K562 (cell line): ENCODE data around the gene SCGB2B2. TPM values are rescaled to one million over a fixed set of nuclear protein-coding genes. Genes with fewer than 3 reads are reported as not detected.

Experiments used
- ATAC-seq: fragments of 200-7000 bp; cut with Tn5 transposase; 3 replicates; pipeline ENCODE4 v1.9.1; 2020; ENCODE audit warnings: moderate library complexity
- BruUV-seq: library from RNA; stranded (reverse); fragments of 400-500 nt; replicated peaks from 2 replicates; lab custom pipeline; 2021; lab: Mats Ljungman, UMichigan
- CTCF ChIA-PET: fragments of 300-600 bp; formaldehyde crosslinking; extraction: SDS; loops from one replicate; lab custom pipeline; 2021; ENCODE audit warnings: low intra/inter-chr PET ratio; lab: Yijun Ruan, JAX
- POLR2A ChIA-PET: fragments of 300-600, 350-650 bp; sonication (Branson Sonifier 250); formaldehyde crosslinking; extraction: SDS; loops from one replicate; lab custom pipeline; 2021; ENCODE audit warnings: antibody characterized with exemption, inconsistent platforms; lab: Yijun Ruan, JAX
- DNase-seq, 4 experiments: peaks; one replicate each; pipeline versions ENCODE4 v3.0.0 to v3.0.0-alpha.2; 2011 to 2018; ENCODE audit warnings: low spot score in 3 of 4, mixed read lengths in 3 of 4; ENCODE audit errors: extremely low read depth in 1 of 4
- FAIRE-seq: peaks from 2 replicates; lab custom pipeline; 2011; peaks lifted over from hg19 to GRCh38; lab: Jason Lieb, UNC
- H2AFZ ChIP-seq: 2 replicates; pipeline ENCODE4 v1.6.0; 2011; ENCODE audit warnings: low read depth, low read length, control low read depth, inconsistent platforms
- H3K27ac ChIP-seq: fragments of 200-600 bp; 3 replicates; pipeline ENCODE4 v1.8.0; 2011; ENCODE audit warnings: low read depth, mild to moderate bottlenecking, control low read depth, inconsistent platforms, low read length, moderate library complexity, mixed read lengths; ENCODE audit errors: extremely low read depth
- H3K27me3 ChIP-seq, 2 experiments: fragments of 300-600 bp in 1 of 2; 2 replicates in 1 of 2; 3 replicates in 1 of 2; pipeline versions ENCODE4 v1.6.0 to v1.8.0; 2011; ENCODE audit warnings: inconsistent platforms in 2 of 2, low read length in 2 of 2, mild to moderate bottlenecking in 1 of 2, mixed read lengths in 1 of 2, moderate library complexity in 1 of 2; ENCODE audit not compliant: control insufficient read depth in 2 of 2, insufficient read depth in 2 of 2
- H3K36me3 ChIP-seq: fragments of 300-600 bp; 3 replicates; pipeline ENCODE4 v1.8.0; 2011; ENCODE audit warnings: mild to moderate bottlenecking, low read length, inconsistent platforms; ENCODE audit not compliant: control insufficient read depth, insufficient read depth
- H3K4me1 ChIP-seq, 2 experiments: fragments of 200-600 bp in 1 of 2; replicated peaks in 1 of 2; 2 replicates in 1 of 2; 3 replicates in 1 of 2; pipeline versions ENCODE4 v1.5.1 to v1.8.0; 2011; ENCODE audit warnings: inconsistent platforms in 2 of 2, low read length in 2 of 2, mild to moderate bottlenecking in 1 of 2, mixed read lengths in 1 of 2, moderate library complexity in 1 of 2; ENCODE audit not compliant: control insufficient read depth in 2 of 2, insufficient read depth in 2 of 2
- H3K4me2 ChIP-seq: 2 replicates; pipeline ENCODE4 v1.6.1; 2011; ENCODE audit warnings: low read length, control low read depth, inconsistent platforms, mixed read lengths; ENCODE audit not compliant: insufficient read depth
- H3K4me3 ChIP-seq: fragments of 200-600 bp; sonication (generic), shearing (Covaris generic); 2 replicates; pipeline ENCODE4 v1.5.1; 2016; ENCODE audit warnings: control low read depth, inconsistent platforms
- H3K79me2 ChIP-seq: fragments of 200-600 bp; 3 replicates; pipeline ENCODE4 v1.8.0; 2011; ENCODE audit warnings: low read length, inconsistent platforms; ENCODE audit not compliant: control insufficient read depth, insufficient read depth
- H3K9ac ChIP-seq, 2 experiments: 2 replicates each; pipeline versions ENCODE4 v1.6.0 to v1.6.1; 2011; ENCODE audit warnings: low read depth in 2 of 2, low read length in 2 of 2, control low read depth in 1 of 2, inconsistent platforms in 1 of 2, mild to moderate bottlenecking in 1 of 2, mixed read lengths in 1 of 2; ENCODE audit not compliant: insufficient read depth in 1 of 2
- H3K9me1 ChIP-seq: one replicate; pipeline ENCODE4 v1.6.0; 2011; ENCODE audit warnings: inconsistent platforms, mild to moderate bottlenecking, low read length, moderate library complexity; ENCODE audit not compliant: control insufficient read depth, insufficient read depth
- H3K9me3 ChIP-seq: replicated peaks from 2 replicates; pipeline ENCODE4 v1.5.1; 2011; ENCODE audit warnings: low read depth, low read length, inconsistent platforms; ENCODE audit not compliant: control insufficient read depth, insufficient read depth
- H4K20me1 ChIP-seq: replicated peaks from 2 replicates; pipeline ENCODE4 v1.6.1; 2011; ENCODE audit warnings: low read length, inconsistent platforms, mixed read lengths; ENCODE audit not compliant: control insufficient read depth, insufficient read depth
- CREM ChIP-seq: IDR thresholded peaks from 2 replicates; pipeline ENCODE4 v1.6.1; 2014; ENCODE audit warnings: antibody characterized with exemption, low read depth
- GABPA ChIP-seq: fragments of 200-800 bp; sonication (Bioruptor generic); conservative IDR thresholded peaks from 2 replicates; pipeline ENCODE4 v1.6.1; 2016; ENCODE audit warnings: low read depth, missing genetic modification characterization, missing compliant biosample characterization
- GABPB2 ChIP-seq: fragments of 250-450 bp; sonication (Bioruptor Pico); conservative IDR thresholded peaks from 2 replicates; pipeline ENCODE4 v1.5.1; 2021; ENCODE audit warnings: mild to moderate bottlenecking
- NCOR1 ChIP-seq: fragments of 450-650 bp; IDR thresholded peaks from 2 replicates; pipeline ENCODE4 v1.6.1; 2016; ENCODE audit warnings: mild to moderate bottlenecking, moderate library complexity
- NR2C1 ChIP-seq, 2 experiments: fragments of 450-650 bp; IDR thresholded peaks; 2 replicates each; pipeline ENCODE4 v1.6.1; 2017; ENCODE audit warnings: mild to moderate bottlenecking in 2 of 2, antibody characterized with exemption in 1 of 2, inconsistent platforms in 1 of 2, missing compliant biosample characterization in 1 of 2, missing genetic modification characterization in 1 of 2
- NRF1 ChIP-seq, 2 experiments: fragments of 450-650 bp; IDR thresholded peaks in 1 of 2; conservative IDR thresholded peaks in 1 of 2; 2 replicates each; pipeline ENCODE4 v1.6.1; 2014; ENCODE audit warnings: mild to moderate bottlenecking in 2 of 2
- POLR2G ChIP-seq: fragments of 200-400 bp; formaldehyde crosslinking; IDR thresholded peaks from 2 replicates; pipeline ENCODE4 v1.6.1; 2017; ENCODE audit warnings: low read depth, mild to moderate bottlenecking, antibody characterized with exemption, low read length, moderate library complexity
- SRSF3 ChIP-seq: fragments of 200-400 bp; formaldehyde crosslinking; IDR thresholded peaks from 2 replicates; pipeline ENCODE4 v1.6.1; 2016; ENCODE audit warnings: mild to moderate bottlenecking, low read length, moderate library complexity; ENCODE audit not compliant: insufficient read depth
- SUPT5H ChIP-seq: fragments of 450-650 bp; IDR thresholded peaks from 2 replicates; pipeline ENCODE4 v1.6.1; 2016
- TAL1 ChIP-seq: fragments of 450-650 bp; IDR thresholded peaks from 2 replicates; pipeline ENCODE4 v1.6.1; 2016; ENCODE audit warnings: mild to moderate bottlenecking
- VEZF1 ChIP-seq: fragments of 200-800 bp; sonication (Bioruptor generic); IDR thresholded peaks from 2 replicates; pipeline ENCODE4 v1.6.1; 2017; ENCODE audit warnings: missing genetic modification characterization, missing compliant biosample characterization
- ZNF143 ChIP-seq: sonication (generic); formaldehyde crosslinking; IDR thresholded peaks from 2 replicates; pipeline ENCODE4 v1.9.0; 2022; ENCODE audit warnings: mild to moderate bottlenecking, missing genetic modification reagents
- whole genome bisulfite sequencing: fragments of 100-300 bp; shearing (Covaris generic); methylation state at CpG from one replicate; pipeline ENCODE4 v1.1.6; 2016; ENCODE audit warnings: low coverage, mixed read lengths; ENCODE audit not compliant: insufficient coverage; ENCODE audit errors: missing lambda C conversion rate; 5-methylcytosine and 5-hydroxymethylcytosine counted together
- in situ Hi-C: fragments of 300-500 bp; cut with MboI; formaldehyde crosslinking; loops from 4 replicates; pipeline ENCODE4 v1.15.0; 2018; ENCODE audit warnings: inconsistent platforms, mixed read lengths
- intact Hi-C: fragments of 100-400 bp; cut with micrococcal nuclease; formaldehyde crosslinking; loops from 2 replicates; pipeline ENCODE4 v1.14.2; 2022
- polyA plus RNA-seq, 8 experiments: library from polyadenylated mRNA; depleted of rRNA in 4 of 8; stranded (reverse) in 5 of 8; unstranded in 3 of 8; fragments of >200 nt; fragmentation: Nextera tagmentation in 2 of 8; fragmentation: Illumina TruSeq in 1 of 8; extraction: Ambion mirVana in 2 of 8; extraction: Trizol in 1 of 8; gene quantifications; 2 replicates each; pipeline versions ENCODE4 v1.2.1 to v1.2.3, GENCODE V29; 2011 to 2014; ENCODE audit warnings: inconsistent platforms in 1 of 8, missing spikeins in 1 of 8
- total RNA-seq, 7 experiments: library from RNA; depleted of rRNA in 6 of 7; stranded (reverse); fragments of >200 nt in 6 of 7; fragmentation: Illumina TruSeq in 2 of 7; extraction: Trizol in 2 of 7; gene quantifications; 2 replicates each; pipeline versions ENCODE4 v1.2.1 to v1.2.3, GENCODE V29; 2011 to 2021; ENCODE audit warnings: low replicate concordance in 1 of 7
- TF ChIP-seq, protein P1 (sequence below): fragments of 250-450 bp; sonication (Bioruptor Pico); IDR thresholded peaks from 2 replicates; pipeline ENCODE4 v1.5.0; 2021; ENCODE audit warnings: mild to moderate bottlenecking, moderate library complexity
- TF ChIP-seq, protein P2 (sequence below): sonication (generic); formaldehyde crosslinking; IDR thresholded peaks from 2 replicates; pipeline ENCODE4 v1.8.1; 2023; ENCODE audit warnings: mild to moderate bottlenecking, missing genetic modification reagents

SCGB2B2 gene
- total and polyA plus RNA-seq, 9 of the 15 experiments (the other 6 are each of a cell fraction or from before 2014, with no cell fraction given): not detected

DNA sequence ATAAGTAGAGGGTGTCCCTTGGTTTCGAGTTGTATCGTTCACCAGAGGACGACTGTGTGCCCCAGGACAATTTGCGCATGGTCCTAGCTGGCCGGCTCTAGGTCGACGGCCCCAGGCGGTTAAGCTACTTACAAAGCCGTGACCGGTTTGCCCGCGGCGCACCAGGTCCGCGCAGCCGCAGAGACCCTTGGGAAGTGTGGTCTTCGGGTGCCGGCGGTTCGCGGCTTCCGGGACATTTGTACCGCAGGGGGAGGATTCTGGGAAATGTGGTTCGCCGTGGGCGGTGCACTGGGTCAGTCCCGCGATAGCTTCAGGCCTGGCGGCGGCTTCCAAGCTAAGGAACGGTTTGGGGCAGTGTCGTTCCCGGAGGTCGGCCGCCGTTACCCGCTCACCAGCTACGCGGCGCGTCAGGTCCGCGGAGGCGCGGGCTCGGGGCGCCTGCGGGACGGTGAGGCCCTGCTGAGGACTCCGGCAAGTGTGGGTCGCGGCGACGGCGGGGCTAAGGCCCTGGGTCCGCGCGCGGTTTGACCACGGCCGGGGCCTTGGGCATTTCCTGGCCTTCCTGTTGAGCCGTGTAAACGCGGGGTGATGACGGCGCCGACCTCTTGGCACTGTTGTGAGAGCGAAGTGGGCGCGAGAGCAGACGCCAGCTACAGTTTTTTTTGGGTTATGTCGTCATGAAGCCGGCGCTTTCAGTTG is 576 bp upstream of the SCGB2B2 start, which contains the start of gene ZNF302:
TSS of gene ZNF302 (plus strand) at position 293 of the 699 bp plus-strand sequence. CDS start 1,127 bp downstream, outside the sequence.
- Histone ChIP-seq H2AFZ (peak within 1 kb of the TSS; percentile 45; the same call in 1 of the 2 replicates), H3K4me1 (peaks cover 0 to 6% of the 10 kb centered on the region in 2 experiments; a peak in 1 of 5 replicates), H3K9me3 (no peaks in the 10 kb centered on the region), H3K9me1 (no peaks in the 10 kb centered on the region), H3K36me3 (no peaks in the 10 kb centered on the region), H3K27me3 (peaks cover 0 to 15% of the 10 kb centered on the region in 2 experiments; a peak in 2 of 5 replicates), H4K20me1 (no peaks in the 10 kb centered on the region), H3K79me2 (no peaks in the 10 kb centered on the region), H3K4me3 (no peak within 1 kb of the TSS), H3K27ac (no peak within 1 kb of the TSS), H3K9ac (no peak within 1 kb of the TSS), H3K4me2 (no peak within 1 kb of the TSS)
- FAIRE-seq: no peak
- ATAC-seq: peak; percentile 83
- intact Hi-C loops: no loop called here
- DNase-seq: peak; percentile 15 to 27 (median 20)
- 35% methylated on average over 67 of the region's 74 CpGs for WGBS
- POLR2A ChIA-PET: interaction anchor here (0.6 to 1.0 kb wide), 3 partner anchors 32 to 311 kb away, joined by 3 to 4 read pairs (median 4); no protein-coding TSS in a partner anchor
- no TSS peak for BruUV-seq
- CTCF ChIA-PET: no interaction called here
- in situ Hi-C loops: no loop called here
- no peak for TF ChIP-seq VEZF1 (CRISPR knock-in tag)
- TF ChIP-seq SRSF3: no peak
- TF ChIP-seq, protein P1, sequence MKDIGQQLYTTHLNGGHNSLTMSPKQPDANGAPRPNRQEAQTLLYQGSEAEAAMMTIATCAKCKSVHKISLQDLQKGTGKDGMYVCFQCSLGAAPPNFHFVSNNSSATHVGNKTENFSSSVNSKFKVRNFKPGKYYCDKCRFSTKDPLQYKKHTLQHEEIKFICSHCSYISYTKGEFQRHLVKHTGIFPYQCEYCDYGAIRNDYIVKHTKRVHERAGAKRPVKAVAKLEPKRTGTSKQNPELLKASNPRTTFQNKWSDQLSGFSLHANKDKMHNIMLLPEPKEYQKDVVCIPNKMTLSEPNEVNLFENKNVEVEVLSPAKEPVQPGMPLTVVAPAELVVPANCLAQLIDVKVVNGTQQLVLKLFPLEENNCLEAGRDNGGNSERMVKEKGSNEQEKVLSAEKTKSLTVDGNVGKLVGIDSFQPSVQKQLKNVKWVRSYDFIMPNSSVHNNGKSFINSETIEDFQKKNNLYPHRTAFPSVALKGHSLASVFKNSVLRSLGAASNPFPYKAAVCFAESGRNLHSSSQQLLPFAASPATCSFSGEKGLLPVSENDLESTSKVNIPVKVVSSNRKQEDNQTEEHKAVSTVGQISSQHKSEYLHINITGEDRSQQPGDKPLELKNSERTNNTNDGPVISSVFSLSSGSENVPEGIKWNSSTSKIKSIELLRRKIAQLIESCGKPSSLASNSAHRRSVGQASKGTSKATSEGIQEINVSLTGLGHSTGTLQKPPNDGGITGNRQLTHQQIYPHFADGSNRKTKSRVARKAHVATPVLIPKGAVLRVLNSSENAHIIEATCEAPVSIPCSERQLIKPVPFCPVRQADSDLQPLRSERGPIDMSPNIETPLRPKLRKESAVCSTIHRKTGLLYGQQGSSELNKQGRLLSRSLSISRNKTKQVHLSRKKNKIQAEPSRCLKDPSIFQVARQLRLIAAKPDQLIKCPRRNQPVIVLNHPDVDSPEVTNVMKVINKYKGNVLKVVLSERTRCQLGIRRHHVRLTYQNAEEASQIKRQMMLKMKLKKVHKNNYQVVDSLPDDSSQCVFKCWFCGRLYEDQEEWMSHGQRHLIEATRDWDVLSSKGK: no peak
- peak; percentile 81 to 85 for TF ChIP-seq NRF1 (conservative IDR thresholded peaks at IDR 0.05 in 1 of 2, IDR thresholded peaks at IDR 0.05 in 1 of 2)
- TF ChIP-seq TAL1: no peak
- no peak for TF ChIP-seq CREM
- peak; percentile 65 for TF ChIP-seq POLR2G
- TF ChIP-seq NR2C1 (IDR thresholded peaks at IDR 0.05): peak; percentile 7; the same call in 1 of the 2 replicates
- TF ChIP-seq NR2C1 (tag; IDR thresholded peaks at IDR 0.05): 0 out of 2 replicates have a peak, but pooled peaks have one; percentile 16
- TF ChIP-seq, protein P2, sequence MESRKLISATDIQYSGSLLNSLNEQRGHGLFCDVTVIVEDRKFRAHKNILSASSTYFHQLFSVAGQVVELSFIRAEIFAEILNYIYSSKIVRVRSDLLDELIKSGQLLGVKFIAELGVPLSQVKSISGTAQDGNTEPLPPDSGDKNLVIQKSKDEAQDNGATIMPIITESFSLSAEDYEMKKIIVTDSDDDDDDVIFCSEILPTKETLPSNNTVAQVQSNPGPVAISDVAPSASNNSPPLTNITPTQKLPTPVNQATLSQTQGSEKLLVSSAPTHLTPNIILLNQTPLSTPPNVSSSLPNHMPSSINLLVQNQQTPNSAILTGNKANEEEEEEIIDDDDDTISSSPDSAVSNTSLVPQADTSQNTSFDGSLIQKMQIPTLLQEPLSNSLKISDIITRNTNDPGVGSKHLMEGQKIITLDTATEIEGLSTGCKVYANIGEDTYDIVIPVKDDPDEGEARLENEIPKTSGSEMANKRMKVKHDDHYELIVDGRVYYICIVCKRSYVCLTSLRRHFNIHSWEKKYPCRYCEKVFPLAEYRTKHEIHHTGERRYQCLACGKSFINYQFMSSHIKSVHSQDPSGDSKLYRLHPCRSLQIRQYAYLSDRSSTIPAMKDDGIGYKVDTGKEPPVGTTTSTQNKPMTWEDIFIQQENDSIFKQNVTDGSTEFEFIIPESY (CRISPR knock-in tag): peak; percentile 83; the same call in 1 of the 2 replicates
- TF ChIP-seq GABPA (tag): no peak
- no peak for TF ChIP-seq SUPT5H
- TF ChIP-seq NCOR1: no peak
- TF ChIP-seq ZNF143: peak; percentile 71; the same call in 1 of the 2 replicates
- TF ChIP-seq GABPB2 (CRISPR knock-in tag): no peak
